Ovary (tissue), 3 donors: ENCODE data around the gene DNAH11.

Experiments used
- CTCF ChIP-seq, 3 donors: fragments of 450-650 bp in 2 of 3; fragments of 200-600 bp in 1 of 3; IDR thresholded peaks; one replicate each; pipeline versions ENCODE4 v1.5.1 to v1.8.0; 2016 to 2022; ENCODE audit warnings: antibody characterized with exemption in 3 of 3, mild to moderate bottlenecking in 1 of 3
- POLR2A ChIP-seq: fragments of 450-650 bp; IDR thresholded peaks from one replicate; pipeline ENCODE4 v1.6.1; 2017; ENCODE audit warnings: antibody characterized with exemption, mild to moderate bottlenecking, moderate library complexity
- donor health status: DM: no; HTN: no; CAD: no.

- TF ChIP-seq CTCF (IDR thresholded peaks at IDR 0.05): no peak
- no peak for TF ChIP-seq POLR2A
These were observed 360.4 kb downstream of the DNAH11 start for GRCh38 chr7:21903020-21903786.
